Ovary (tissue), 3 donors: ENCODE measurements around the gene KHDRBS1.
"Not testable (repeated sequence)": the region's sequence is repeated elsewhere in the genome, so short reads cannot be mapped to it uniquely, and the experiment has no call there.

Source experiments
- CTCF ChIP-seq, 3 donors: fragments of 450-650 bp in 2 of 3; fragments of 200-600 bp in 1 of 3; IDR thresholded peaks; one replicate each; pipeline versions ENCODE4 v1.5.1 to v1.8.0; 2016 to 2022; ENCODE audit warnings: antibody characterized with exemption in 3 of 3, mild to moderate bottlenecking in 1 of 3
- EP300 ChIP-seq: sonication (generic); formaldehyde crosslinking; IDR thresholded peaks from one replicate; pipeline ENCODE4 v1.6.1; 2017; ENCODE audit warnings: antibody characterized with exemption
- POLR2A ChIP-seq: fragments of 450-650 bp; IDR thresholded peaks from one replicate; pipeline ENCODE4 v1.6.1; 2017; ENCODE audit warnings: antibody characterized with exemption, mild to moderate bottlenecking, moderate library complexity
- donor health status: DM: no; HTN: no; CAD: no.

GRCh38 chr1:32021574-32022018 lies 7.9 kb downstream of the KHDRBS1 start:
- not testable (repeated sequence) for TF ChIP-seq CTCF (IDR thresholded peaks at IDR 0.05); POLR2A; EP300
